Activated CD8-positive, alpha-beta memory T cell treated with anti-CD3 and anti-CD28 coated beads for 24 hours (primary cell): ENCODE measurements around the gene YJEFN3.

Experiments
- DNase-seq: peaks from one replicate; pipeline ENCODE4 v3.0.0-alpha.2; 2020

The YJEFN3 gene

GRCh38 chr19:19498255-19498991 is 30.3 kb upstream of the YJEFN3 start:
- no peak for DNase-seq

- DNase-seq, result no peak
Observed at GRCh38 chr19:19499272-19499995, 29.3 kb upstream of the YJEFN3 start.

GRCh38 chr19:19500975-19501644 is 27.6 kb upstream of the YJEFN3 start:
- DNase-seq, result no peak

- no peak for DNase-seq
Observed at GRCh38 chr19:19501798-19502197, 26.9 kb upstream of the YJEFN3 start.

- DNase-seq, result no peak
Observed at GRCh38 chr19:19502281-19502680, 26.4 kb upstream of the YJEFN3 start.

GRCh38 chr19:19502808-19503602 is 25.7 kb upstream of the YJEFN3 start:
- no peak for DNase-seq

GRCh38 chr19:19504754-19505668 is 23.7 kb upstream of the YJEFN3 start:
- DNase-seq, result no peak

GRCh38 chr19:19505669-19506326 is 22.9 kb upstream of the YJEFN3 start:
- DNase-seq, result no peak

- no peak for DNase-seq
Observed at GRCh38 chr19:19506592-19506991, 22.1 kb upstream of the YJEFN3 start.

GRCh38 chr19:19507354-19507753 is 21.4 kb upstream of the YJEFN3 start:
- no peak for DNase-seq

GRCh38 chr19:19508217-19508616 is 20.5 kb upstream of the YJEFN3 start:
- no peak for DNase-seq

- no peak for DNase-seq
Observed at GRCh38 chr19:19510432-19510831, 18.3 kb upstream of the YJEFN3 start.

GRCh38 chr19:19513682-19514081 is 15.0 kb upstream of the YJEFN3 start:
- no peak for DNase-seq

GRCh38 chr19:19514215-19514657 is 14.5 kb upstream of the YJEFN3 start:
- DNase-seq, result no peak

GRCh38 chr19:19514881-19515641 is 13.7 kb upstream of the YJEFN3 start, which contains the start of gene TSSK6:
TSS of gene TSSK6 (minus strand) at chr19:19515548. CDS start at chr19:19515427, 121 bp downstream.
- DNase-seq, result no peak

- DNase-seq, result peak; percentile 100
Observed at GRCh38 chr19:19515642-19516519, 12.8 kb upstream of the YJEFN3 start, which contains the start of gene NDUFA13. TSS of gene NDUFA13 (plus strand) at chr19:19516225. CDS start at chr19:19516239, 14 bp downstream.

GRCh38 chr19:19517235-19517619 is 11.5 kb upstream of the YJEFN3 start:
- no peak for DNase-seq

GRCh38 chr19:19520989-19521388 is 7.7 kb upstream of the YJEFN3 start:
- no peak for DNase-seq

- no peak for DNase-seq
Observed at GRCh38 chr19:19523177-19523576, 5.5 kb upstream of the YJEFN3 start.
